ENCODE results near the gene LPP.

LPP gene

GRCh38 chr3:188884299-188885043, 730.5 kb downstream of the LPP start:
- H3K27ac ChIP-seq (ENCODE audit: low read depth, low read length, poor library complexity, severe bottlenecking) = no peak overlapping the region
- no peaks in the 10 kb centered on the region for H3K27me3 ChIP-seq (ENCODE audit: insufficient read depth, low read length)
- H3K9ac ChIP-seq (ENCODE audit: low read length) = no peak overlapping the region

GRCh38 chr3:188888321-188889053, 734.5 kb downstream of the LPP start:
- H3K27ac ChIP-seq (ENCODE audit: low read depth, low read length, poor library complexity, severe bottlenecking) = no peak overlapping the region
- H3K4me1 ChIP-seq (ENCODE audit: insufficient read depth, low read length, severe bottlenecking) = no peaks in the 10 kb centered on the region
- no peaks in the 10 kb centered on the region for H4K20me1 ChIP-seq (ENCODE audit: insufficient read depth, low read length)
- no peaks in the 10 kb centered on the region for H3K9me3 ChIP-seq (ENCODE audit: low read length)
- no peaks in the 10 kb centered on the region for H3K27me3 ChIP-seq (ENCODE audit: insufficient read depth, low read length)
- H2AFZ ChIP-seq (ENCODE audit: low read length) = no peak overlapping the region
- H3K9ac ChIP-seq (ENCODE audit: low read length) = no peak overlapping the region
- no peak for TF ChIP-seq EZH2 (IDR thresholded peaks at IDR 0.05; ENCODE audit: borderline replicate concordance, low read length)
- no peak for TF ChIP-seq CTCF (IDR thresholded peaks at IDR 0.05; ENCODE audit: low read length)
- no peaks in the 10 kb centered on the region for H3K9me2 ChIP-seq (ENCODE audit: low read depth, low read length)
- H3K4me3 ChIP-seq (ENCODE audit: low read depth, low read length, poor library complexity, severe bottlenecking) = no peak overlapping the region
- H3K36me3 ChIP-seq (ENCODE audit: insufficient read depth, low read length) = no peaks in the 10 kb centered on the region
- no peaks in the 10 kb centered on the region for H3K79me2 ChIP-seq (ENCODE audit: insufficient read depth, low read length)
- H3F3A ChIP-seq (ENCODE audit: insufficient read depth, low read length) = no peaks in the 10 kb centered on the region
- no peak overlapping the region for H3K4me2 ChIP-seq (ENCODE audit: low read length)

More at GRCh38 chr3:188884299-188885043, 730.5 kb downstream of the LPP start:
- Histone ChIP-seq H3F3A (ENCODE audit: insufficient read depth, low read length) (no peaks in the 10 kb centered on the region), H3K79me2 (ENCODE audit: insufficient read depth, low read length) (no peaks in the 10 kb centered on the region), H3K9me2 (ENCODE audit: low read depth, low read length) (no peaks in the 10 kb centered on the region; the same call in 1 of the 2 replicates), H3K4me3 (ENCODE audit: low read depth, low read length, poor library complexity, severe bottlenecking) (no peak overlapping the region), H3K36me3 (ENCODE audit: insufficient read depth, low read length) (no peaks in the 10 kb centered on the region), H3K4me1 (ENCODE audit: insufficient read depth, low read length, severe bottlenecking) (no peaks in the 10 kb centered on the region), H4K20me1 (ENCODE audit: insufficient read depth, low read length) (no peaks in the 10 kb centered on the region), H2AFZ (ENCODE audit: low read length) (no peak overlapping the region), H3K4me2 (ENCODE audit: low read length) (no peak overlapping the region), H3K9me3 (ENCODE audit: low read length) (no peaks in the 10 kb centered on the region)
- TF ChIP-seq EZH2 (IDR thresholded peaks at IDR 0.05; ENCODE audit: borderline replicate concordance, low read length) (no peak), CTCF (IDR thresholded peaks at IDR 0.05; ENCODE audit: low read length) (no peak)

GRCh38 chr3:188889054-188889491, 735.1 kb downstream of the LPP start:
- Histone ChIP-seq H3K9me2 (ENCODE audit: low read depth, low read length) (no peaks in the 10 kb centered on the region), H3K79me2 (ENCODE audit: insufficient read depth, low read length) (no peaks in the 10 kb centered on the region), H3K9me3 (ENCODE audit: low read length) (no peaks in the 10 kb centered on the region), H3K4me1 (ENCODE audit: insufficient read depth, low read length, severe bottlenecking) (no peaks in the 10 kb centered on the region), H3K4me2 (ENCODE audit: low read length) (no peak overlapping the region), H3K27ac (ENCODE audit: low read depth, low read length, poor library complexity, severe bottlenecking) (no peak overlapping the region), H3F3A (ENCODE audit: insufficient read depth, low read length) (no peaks in the 10 kb centered on the region), H3K9ac (ENCODE audit: low read length) (no peak overlapping the region), H3K27me3 (ENCODE audit: insufficient read depth, low read length) (no peaks in the 10 kb centered on the region), H4K20me1 (ENCODE audit: insufficient read depth, low read length) (no peaks in the 10 kb centered on the region), H2AFZ (ENCODE audit: low read length) (no peak overlapping the region), H3K4me3 (ENCODE audit: low read depth, low read length, poor library complexity, severe bottlenecking) (no peak overlapping the region), H3K36me3 (ENCODE audit: insufficient read depth, low read length) (no peaks in the 10 kb centered on the region)
- no peak for TF ChIP-seq CTCF (IDR thresholded peaks at IDR 0.05; ENCODE audit: low read length)
- TF ChIP-seq EZH2 (IDR thresholded peaks at IDR 0.05; ENCODE audit: borderline replicate concordance, low read length) = no peak
